ENCODE results near the gene B4GALT2.
A peak's percentile ranks its signal among the peaks of the same experiment; 100 is the strongest.

Gene B4GALT2

DNA sequence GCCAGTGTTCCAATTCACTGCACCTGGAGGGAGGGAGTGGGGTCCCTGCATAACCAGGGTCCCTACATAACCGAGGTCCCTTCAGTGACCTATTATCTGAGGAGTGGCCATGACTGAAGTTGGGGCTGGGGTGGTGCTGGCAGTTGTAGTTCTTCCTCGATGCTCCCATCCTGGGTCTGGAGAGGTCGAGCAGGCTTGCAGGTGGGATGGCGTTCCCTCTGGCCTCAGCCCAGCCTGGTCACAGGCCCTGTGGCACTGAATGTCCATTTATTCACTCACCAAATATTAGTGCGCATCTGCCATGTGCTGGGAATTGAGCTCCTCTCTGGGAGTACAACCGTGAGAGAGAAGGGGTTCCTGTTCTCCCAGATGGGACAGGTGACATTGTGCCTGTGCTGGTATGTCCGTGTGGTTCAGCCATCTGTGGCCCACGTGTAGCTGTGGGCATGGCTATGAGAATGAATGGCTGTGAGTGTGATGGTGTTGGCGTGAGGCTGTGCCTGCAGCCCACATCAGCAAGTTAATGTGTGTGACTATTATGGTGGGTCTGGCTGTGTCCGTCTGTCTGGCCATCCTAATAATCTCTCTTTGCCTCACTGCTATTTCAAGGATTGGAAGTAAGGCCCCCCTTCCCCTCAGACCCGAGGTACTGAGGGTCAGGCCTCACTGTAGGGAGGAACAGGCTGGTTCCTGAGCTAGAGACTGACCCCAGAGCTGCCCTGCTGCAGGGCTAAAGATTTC lies 56.1 kb downstream of the B4GALT2 start:
- no peaks in the 10 kb centered on the region for H3K36me3 Mint-ChIP-seq (ENCODE audit: low read depth)
- no peaks in the 10 kb centered on the region for H3K9me3 Mint-ChIP-seq
- peak overlapping the region in 2 of 3 experiments; percentile 28 to 58 for H3K4me3 Mint-ChIP-seq
- no peaks in the 10 kb centered on the region for H3K27me3 Mint-ChIP-seq (ENCODE audit: low read depth)
- peak overlapping the region; percentile 54 to 74 (median 58) for H3K27ac Mint-ChIP-seq
- TF ChIP-seq, protein P1, sequence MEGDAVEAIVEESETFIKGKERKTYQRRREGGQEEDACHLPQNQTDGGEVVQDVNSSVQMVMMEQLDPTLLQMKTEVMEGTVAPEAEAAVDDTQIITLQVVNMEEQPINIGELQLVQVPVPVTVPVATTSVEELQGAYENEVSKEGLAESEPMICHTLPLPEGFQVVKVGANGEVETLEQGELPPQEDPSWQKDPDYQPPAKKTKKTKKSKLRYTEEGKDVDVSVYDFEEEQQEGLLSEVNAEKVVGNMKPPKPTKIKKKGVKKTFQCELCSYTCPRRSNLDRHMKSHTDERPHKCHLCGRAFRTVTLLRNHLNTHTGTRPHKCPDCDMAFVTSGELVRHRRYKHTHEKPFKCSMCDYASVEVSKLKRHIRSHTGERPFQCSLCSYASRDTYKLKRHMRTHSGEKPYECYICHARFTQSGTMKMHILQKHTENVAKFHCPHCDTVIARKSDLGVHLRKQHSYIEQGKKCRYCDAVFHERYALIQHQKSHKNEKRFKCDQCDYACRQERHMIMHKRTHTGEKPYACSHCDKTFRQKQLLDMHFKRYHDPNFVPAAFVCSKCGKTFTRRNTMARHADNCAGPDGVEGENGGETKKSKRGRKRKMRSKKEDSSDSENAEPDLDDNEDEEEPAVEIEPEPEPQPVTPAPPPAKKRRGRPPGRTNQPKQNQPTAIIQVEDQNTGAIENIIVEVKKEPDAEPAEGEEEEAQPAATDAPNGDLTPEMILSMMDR (IDR thresholded peaks at IDR 0.05; ENCODE audit: unreplicated experiment in 3 of 3): no peak
- peaks cover 56% of the 10 kb centered on the region for H3K4me1 Mint-ChIP-seq

DNA sequence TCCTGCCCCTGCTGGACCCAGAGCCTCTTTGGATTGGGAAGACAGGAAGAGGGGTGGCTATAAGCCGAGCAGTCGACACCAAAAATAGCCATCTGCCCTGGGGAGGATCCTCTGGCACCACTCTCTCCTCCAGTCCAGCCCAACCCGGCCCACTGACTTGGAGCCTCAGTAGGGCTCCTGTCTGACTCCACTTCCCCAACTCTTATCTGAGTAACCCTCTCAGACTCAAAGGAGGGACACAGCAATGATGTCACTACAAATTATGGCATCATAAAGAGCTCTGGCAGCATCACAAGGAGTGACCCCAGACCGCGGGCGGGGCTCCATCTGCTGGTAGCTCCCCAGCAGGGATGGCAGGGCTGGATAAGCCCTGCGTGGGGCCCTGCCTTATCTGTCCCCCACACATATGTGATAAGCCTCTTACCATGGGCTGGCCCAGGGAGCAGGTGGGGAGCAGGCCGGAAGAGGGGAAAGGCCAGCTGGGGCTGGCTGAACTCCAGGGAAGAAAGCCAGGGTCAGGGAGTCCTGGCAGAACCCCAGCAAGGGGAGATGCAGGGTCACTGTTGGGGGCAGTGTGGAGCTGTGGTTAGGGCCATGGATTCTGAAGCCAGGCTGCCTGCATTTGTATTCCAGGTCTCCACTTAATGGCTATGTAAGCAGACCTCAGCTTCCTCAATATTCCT lies 56.9 kb downstream of the B4GALT2 start:
- Mint-ChIP-seq H3K27ac (peak overlapping the region; percentile 54 to 83 (median 74)), H3K4me3 (peak overlapping the region in 2 of 3 experiments; percentile 34 to 54), H3K9me3 (no peaks in the 10 kb centered on the region), H3K36me3 (ENCODE audit: low read depth) (no peaks in the 10 kb centered on the region), H3K4me1 (peaks cover 56% of the 10 kb centered on the region), H3K27me3 (ENCODE audit: low read depth) (no peaks in the 10 kb centered on the region)
- TF ChIP-seq, protein P1 (IDR thresholded peaks at IDR 0.05; ENCODE audit: unreplicated experiment in 3 of 3): no peak

DNA sequence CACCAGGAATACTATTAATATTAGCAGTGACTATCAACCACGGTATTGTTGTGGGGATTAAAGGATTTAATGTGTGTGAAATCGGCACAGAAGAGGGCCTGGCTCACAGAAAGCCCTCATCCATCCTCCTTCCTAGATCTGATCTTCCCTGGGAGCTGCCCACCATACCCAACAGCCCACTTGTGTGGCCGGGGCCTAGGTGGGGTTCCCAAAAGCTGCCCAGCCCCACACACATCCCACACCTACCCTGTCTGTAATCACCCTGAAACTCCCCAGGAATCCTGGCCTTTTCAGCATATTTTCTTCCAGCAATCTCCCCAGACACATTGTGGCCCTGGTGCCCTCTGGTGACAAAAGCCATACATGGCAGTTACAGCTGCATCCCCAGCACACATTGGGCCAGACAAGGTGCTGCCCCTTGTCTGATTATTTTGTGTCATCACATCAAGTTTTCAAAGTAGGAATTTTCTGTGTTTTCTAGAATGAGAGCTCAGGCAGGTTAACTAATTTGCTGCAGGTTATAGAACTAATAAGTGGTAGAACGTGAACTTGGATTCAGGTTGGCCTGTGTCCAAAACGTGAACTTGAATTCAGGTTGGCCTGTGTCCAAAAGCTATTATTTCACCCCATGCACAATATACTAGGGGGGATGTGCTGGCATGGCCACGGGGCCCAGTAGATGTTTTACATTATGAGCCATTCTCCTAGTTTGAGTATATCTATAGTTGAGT lies 57.6 kb downstream of the B4GALT2 start:
- Mint-ChIP-seq H3K9me3 (no peaks in the 10 kb centered on the region), H3K27me3 (ENCODE audit: low read depth) (no peaks in the 10 kb centered on the region), H3K4me3 (peak overlapping the region; percentile 1 to 14 (median 3)), H3K4me1 (peaks cover 54% of the 10 kb centered on the region), H3K36me3 (ENCODE audit: low read depth) (no peaks in the 10 kb centered on the region), H3K27ac (peak overlapping the region; percentile 70 to 90 (median 83))
- TF ChIP-seq, protein P1 (IDR thresholded peaks at IDR 0.05; ENCODE audit: unreplicated experiment in 3 of 3): peak; percentile 67 to 82 (median 75)

DNA sequence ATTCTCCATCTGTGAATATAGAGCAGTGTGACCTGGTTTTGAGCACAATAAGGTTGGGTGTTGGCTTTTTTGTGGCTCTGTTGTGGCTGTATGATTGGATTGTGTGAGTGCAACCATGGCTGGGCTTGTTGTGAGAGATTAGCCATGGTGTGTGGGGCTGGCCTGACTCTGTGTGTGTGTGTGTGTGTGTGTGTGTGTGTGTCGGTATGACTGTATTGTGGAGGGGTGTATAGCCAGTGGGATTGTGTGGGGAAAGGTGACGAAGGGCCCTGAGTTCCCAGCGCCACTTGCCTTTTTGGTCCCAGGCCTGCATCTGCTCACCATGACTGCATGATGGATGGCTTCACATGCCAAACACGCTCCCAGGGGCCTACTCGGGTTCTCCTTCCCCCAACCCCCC lies 58.1 kb downstream of the B4GALT2 start:
- H3K27ac Mint-ChIP-seq: peak overlapping the region; percentile 22 to 90 (median 83)
- H3K36me3 Mint-ChIP-seq (ENCODE audit: low read depth): no peaks in the 10 kb centered on the region
- H3K4me3 Mint-ChIP-seq: no peak overlapping the region
- no peaks in the 10 kb centered on the region for H3K27me3 Mint-ChIP-seq (ENCODE audit: low read depth)
- H3K9me3 Mint-ChIP-seq: no peaks in the 10 kb centered on the region
- H3K4me1 Mint-ChIP-seq: peaks cover 48% of the 10 kb centered on the region
- TF ChIP-seq, protein P1 (IDR thresholded peaks at IDR 0.05; ENCODE audit: unreplicated experiment in 3 of 3): no peak

DNA sequence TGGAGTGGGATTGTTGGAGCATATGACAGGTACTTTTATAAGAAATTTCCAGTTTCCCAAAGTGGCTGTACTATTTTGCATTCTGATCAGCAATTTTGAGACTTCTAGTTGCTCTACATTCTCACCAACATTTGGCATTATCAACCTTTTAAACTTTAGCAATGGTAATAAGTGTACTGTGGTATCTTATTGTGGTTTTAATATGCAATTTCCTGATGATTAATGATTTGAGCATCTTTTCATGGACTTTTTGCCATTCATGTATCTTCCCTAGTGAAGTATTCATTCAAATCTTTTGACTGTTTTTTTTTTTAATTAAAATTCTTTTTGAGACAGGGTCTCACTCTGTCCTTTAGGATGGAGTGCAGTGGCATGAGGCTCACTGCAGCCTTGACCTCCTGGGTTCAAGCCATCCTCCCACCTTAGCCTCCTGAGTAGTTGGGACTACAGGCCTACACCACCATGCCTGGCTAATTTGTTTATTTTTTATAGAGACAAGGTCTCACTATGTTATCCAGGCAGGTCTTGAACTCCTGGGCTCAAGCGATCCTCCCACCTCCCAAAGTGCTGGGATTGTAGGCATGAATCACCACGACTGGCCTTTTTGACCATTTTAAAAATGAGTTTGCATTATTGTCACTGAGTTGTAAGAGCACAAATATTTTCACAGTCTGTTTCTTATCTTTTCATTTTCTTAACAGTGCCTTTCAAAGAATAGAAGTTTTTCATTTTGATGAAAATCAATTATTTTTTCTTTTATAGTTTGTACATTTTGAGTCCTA lies 60.1 kb downstream of the B4GALT2 start:
- peaks cover 4% of the 10 kb centered on the region for H3K27me3 Mint-ChIP-seq (ENCODE audit: low read depth)
- no peak overlapping the region for H3K4me3 Mint-ChIP-seq
- peak overlapping the region in 1 of 3 experiments; percentile 80 for H3K27ac Mint-ChIP-seq

More for the DNA sequence above, 60.1 kb downstream of the B4GALT2 start:
- Mint-ChIP-seq H3K9me3 (no peaks in the 10 kb centered on the region), H3K36me3 (ENCODE audit: low read depth) (no peaks in the 10 kb centered on the region), H3K4me1 (peaks cover 33% of the 10 kb centered on the region)
- TF ChIP-seq, protein P1 (IDR thresholded peaks at IDR 0.05; ENCODE audit: unreplicated experiment in 3 of 3): no peak
